Measurements from ENCODE around the gene MCTP1.

The MCTP1 gene

GRCh38 chr5:95284572-95285408 lies at the start of gene MCTP1:
TSS of gene MCTP1 (minus strand) at chr5:95285094.
- H3K9me3 Mint-ChIP-seq = no peaks in the 10 kb centered on the region
- peaks cover 68% of the 10 kb centered on the region for H3K27me3 Mint-ChIP-seq (ENCODE audit: low read depth)
- no peak within 1 kb of the TSS for H3K27ac Mint-ChIP-seq
- no peaks in the 10 kb centered on the region for H3K36me3 Mint-ChIP-seq (ENCODE audit: low read depth)
- H3K4me1 Mint-ChIP-seq (ENCODE audit: low read depth) = peaks cover 3% of the 10 kb centered on the region
- peak within 1 kb of the TSS; percentile 59 for H3K4me3 Mint-ChIP-seq

- H3K36me3 Mint-ChIP-seq (ENCODE audit: low read depth) = no peaks in the 10 kb centered on the region
- no peak overlapping the region for H3K27ac Mint-ChIP-seq
- no peaks in the 10 kb centered on the region for H3K9me3 Mint-ChIP-seq
- no peaks in the 10 kb centered on the region for H3K4me1 Mint-ChIP-seq (ENCODE audit: low read depth)
- H3K4me3 Mint-ChIP-seq = no peak overlapping the region
- peaks cover 4% of the 10 kb centered on the region for H3K27me3 Mint-ChIP-seq (ENCODE audit: low read depth)
These were observed 47.3 kb upstream of the MCTP1 start for GRCh38 chr5:95332158-95332557.

- peaks cover 4% of the 10 kb centered on the region for H3K27me3 Mint-ChIP-seq (ENCODE audit: low read depth)
- H3K36me3 Mint-ChIP-seq (ENCODE audit: low read depth) = no peaks in the 10 kb centered on the region
- H3K4me1 Mint-ChIP-seq (ENCODE audit: low read depth) = no peaks in the 10 kb centered on the region
- H3K27ac Mint-ChIP-seq = no peak overlapping the region
- no peak overlapping the region for H3K4me3 Mint-ChIP-seq
- H3K9me3 Mint-ChIP-seq = no peaks in the 10 kb centered on the region
These were observed 46.5 kb upstream of the MCTP1 start for GRCh38 chr5:95331358-95331757.

- Mint-ChIP-seq H3K4me3 (no peak overlapping the region), H3K4me1 (ENCODE audit: low read depth) (no peaks in the 10 kb centered on the region), H3K36me3 (ENCODE audit: low read depth) (no peaks in the 10 kb centered on the region), H3K27me3 (ENCODE audit: low read depth) (peaks cover 2% of the 10 kb centered on the region), H3K27ac (no peak overlapping the region), H3K9me3 (no peaks in the 10 kb centered on the region)
These were observed 42.3 kb upstream of the MCTP1 start for GRCh38 chr5:95327211-95327610.

GRCh38 chr5:95317687-95318086 lies 32.8 kb upstream of the MCTP1 start:
- peaks cover 4% of the 10 kb centered on the region for H3K9me3 Mint-ChIP-seq
- no peaks in the 10 kb centered on the region for H3K36me3 Mint-ChIP-seq (ENCODE audit: low read depth)
- H3K27me3 Mint-ChIP-seq (ENCODE audit: low read depth) = no peaks in the 10 kb centered on the region
- no peak overlapping the region for H3K27ac Mint-ChIP-seq
- H3K4me3 Mint-ChIP-seq = no peak overlapping the region
- H3K4me1 Mint-ChIP-seq (ENCODE audit: low read depth) = no peaks in the 10 kb centered on the region

GRCh38 chr5:95317085-95317484 lies 32.2 kb upstream of the MCTP1 start:
- Mint-ChIP-seq H3K36me3 (ENCODE audit: low read depth) (no peaks in the 10 kb centered on the region), H3K4me1 (ENCODE audit: low read depth) (no peaks in the 10 kb centered on the region), H3K27ac (no peak overlapping the region), H3K4me3 (no peak overlapping the region), H3K27me3 (ENCODE audit: low read depth) (no peaks in the 10 kb centered on the region), H3K9me3 (peaks cover 4% of the 10 kb centered on the region)

GRCh38 chr5:95304711-95305110 lies 19.8 kb upstream of the MCTP1 start:
- no peaks in the 10 kb centered on the region for H3K4me1 Mint-ChIP-seq (ENCODE audit: low read depth)
- H3K9me3 Mint-ChIP-seq = no peaks in the 10 kb centered on the region
- H3K36me3 Mint-ChIP-seq (ENCODE audit: low read depth) = no peaks in the 10 kb centered on the region
- H3K4me3 Mint-ChIP-seq = no peak overlapping the region
- no peak overlapping the region for H3K27ac Mint-ChIP-seq
- peaks cover 5% of the 10 kb centered on the region for H3K27me3 Mint-ChIP-seq (ENCODE audit: low read depth)

- H3K4me3 Mint-ChIP-seq = no peak overlapping the region
- peaks cover 14% of the 10 kb centered on the region for H3K27me3 Mint-ChIP-seq (ENCODE audit: low read depth)
- H3K9me3 Mint-ChIP-seq = no peaks in the 10 kb centered on the region
- H3K27ac Mint-ChIP-seq = no peak overlapping the region
- no peaks in the 10 kb centered on the region for H3K36me3 Mint-ChIP-seq (ENCODE audit: low read depth)
- no peaks in the 10 kb centered on the region for H3K4me1 Mint-ChIP-seq (ENCODE audit: low read depth)
These were observed 13.8 kb upstream of the MCTP1 start for GRCh38 chr5:95298651-95299050.

- no peaks in the 10 kb centered on the region for H3K9me3 Mint-ChIP-seq
- H3K4me1 Mint-ChIP-seq (ENCODE audit: low read depth) = no peaks in the 10 kb centered on the region
- H3K27me3 Mint-ChIP-seq (ENCODE audit: low read depth) = peaks cover 20% of the 10 kb centered on the region
- H3K27ac Mint-ChIP-seq = no peak overlapping the region
- no peaks in the 10 kb centered on the region for H3K36me3 Mint-ChIP-seq (ENCODE audit: low read depth)
- no peak overlapping the region for H3K4me3 Mint-ChIP-seq
These were observed 11.4 kb upstream of the MCTP1 start for GRCh38 chr5:95296291-95296690.

GRCh38 chr5:95285409-95285755 lies 488 bp upstream of the MCTP1 start:
- peaks cover 3% of the 10 kb centered on the region for H3K4me1 Mint-ChIP-seq (ENCODE audit: low read depth)
- H3K9me3 Mint-ChIP-seq = no peaks in the 10 kb centered on the region
- H3K27me3 Mint-ChIP-seq (ENCODE audit: low read depth) = peaks cover 67% of the 10 kb centered on the region
- H3K4me3 Mint-ChIP-seq = peak overlapping the region; percentile 59
- H3K27ac Mint-ChIP-seq = no peak overlapping the region
- H3K36me3 Mint-ChIP-seq (ENCODE audit: low read depth) = no peaks in the 10 kb centered on the region

- Mint-ChIP-seq H3K4me1 (ENCODE audit: low read depth) (peaks cover 3% of the 10 kb centered on the region), H3K27me3 (ENCODE audit: low read depth) (peaks cover 73% of the 10 kb centered on the region), H3K4me3 (no peak overlapping the region), H3K36me3 (ENCODE audit: low read depth) (no peaks in the 10 kb centered on the region), H3K27ac (no peak overlapping the region), H3K9me3 (no peaks in the 10 kb centered on the region)
These were observed 928 bp downstream of the MCTP1 start for GRCh38 chr5:95283761-95284571.

GRCh38 chr5:95283022-95283615 lies 1.8 kb downstream of the MCTP1 start:
- Mint-ChIP-seq H3K36me3 (ENCODE audit: low read depth) (no peaks in the 10 kb centered on the region), H3K27ac (no peak overlapping the region), H3K4me1 (ENCODE audit: low read depth) (peaks cover 3% of the 10 kb centered on the region), H3K27me3 (ENCODE audit: low read depth) (peaks cover 68% of the 10 kb centered on the region), H3K4me3 (no peak overlapping the region), H3K9me3 (no peaks in the 10 kb centered on the region)

- Mint-ChIP-seq H3K4me3 (no peak overlapping the region), H3K36me3 (ENCODE audit: low read depth) (no peaks in the 10 kb centered on the region), H3K9me3 (no peaks in the 10 kb centered on the region), H3K27ac (no peak overlapping the region), H3K4me1 (ENCODE audit: low read depth) (peaks cover 3% of the 10 kb centered on the region), H3K27me3 (ENCODE audit: low read depth) (peaks cover 51% of the 10 kb centered on the region)
These were observed 3.7 kb downstream of the MCTP1 start for GRCh38 chr5:95281226-95281625.

GRCh38 chr5:95280401-95281095 lies 4.3 kb downstream of the MCTP1 start:
- Mint-ChIP-seq H3K9me3 (no peaks in the 10 kb centered on the region), H3K4me3 (no peak overlapping the region), H3K27ac (no peak overlapping the region), H3K4me1 (ENCODE audit: low read depth) (peaks cover 3% of the 10 kb centered on the region), H3K27me3 (ENCODE audit: low read depth) (peaks cover 44% of the 10 kb centered on the region), H3K36me3 (ENCODE audit: low read depth) (no peaks in the 10 kb centered on the region)
